HepG2 (cell line): Measurements from ENCODE around the gene TMX1. TPM values are rescaled to one million over a fixed set of nuclear protein-coding genes. Genes with fewer than 3 reads are reported as not detected.

ENCODE experiments used
- ATAC-seq: fragments of 200-7000 bp; cut with Tn5 transposase; 3 replicates; pipeline ENCODE4 v1.9.1; 2020; ENCODE audit warnings: mild to moderate bottlenecking, moderate library complexity
- BruUV-seq: library from RNA; stranded (reverse); fragments of 400-500 nt; replicated peaks from 2 replicates; lab custom pipeline; 2021; lab: Mats Ljungman, UMichigan
- CTCF ChIA-PET: fragments of 300-600 bp; formaldehyde crosslinking; extraction: SDS; loops from one replicate; lab custom pipeline; 2021; ENCODE audit warnings: low total read pairs, inconsistent platforms, low intra/inter-chr PET ratio; lab: Yijun Ruan, JAX
- POLR2A ChIA-PET: fragments of 350-600 bp; sonication (Branson Sonifier 250); formaldehyde crosslinking; loops from one replicate; lab custom pipeline; 2020; ENCODE audit warnings: antibody characterized with exemption, inconsistent platforms; lab: Yijun Ruan, JAX
- DNase-seq: peaks from one replicate; pipeline ENCODE4 v3.0.0-alpha.2; 2015; ENCODE audit warnings: low spot score
- FAIRE-seq: peaks from 3 replicates; lab custom pipeline; 2011; peaks lifted over from hg19 to GRCh38; lab: Jason Lieb, UNC
- H2AFZ ChIP-seq: one replicate; pipeline ENCODE4 v1.6.1; 2011; ENCODE audit warnings: low read length, inconsistent platforms
- H3K27ac ChIP-seq: fragments of 300-600 bp; 3 replicates; pipeline ENCODE4 v1.8.0; 2011; ENCODE audit warnings: mixed run types, mild to moderate bottlenecking, mixed read lengths, low read length, inconsistent platforms; ENCODE audit not compliant: insufficient read depth; ENCODE audit errors: extremely low read length
- H3K27me3 ChIP-seq, 2 experiments: fragments of 200-600 bp in 1 of 2; 2 replicates in 1 of 2; 3 replicates in 1 of 2; pipeline versions ENCODE4 v1.6.0 to v1.8.0; 2011; ENCODE audit warnings: low read length in 2 of 2, mild to moderate bottlenecking in 2 of 2, moderate library complexity in 2 of 2, inconsistent platforms in 1 of 2; ENCODE audit not compliant: insufficient read depth in 2 of 2, control insufficient read depth in 1 of 2
- H3K36me3 ChIP-seq, 2 experiments: fragments of 200-600 bp in 1 of 2; replicated peaks in 1 of 2; 2 replicates in 1 of 2; 3 replicates in 1 of 2; pipeline versions ENCODE4 v1.5.1 to v1.8.0; 2011; ENCODE audit warnings: low read length in 2 of 2, inconsistent platforms in 1 of 2; ENCODE audit not compliant: insufficient read depth in 2 of 2, control insufficient read depth in 1 of 2
- H3K4me1 ChIP-seq: 2 replicates; pipeline ENCODE4 v1.5.1; 2012; ENCODE audit warnings: low read length, inconsistent platforms; ENCODE audit not compliant: insufficient read depth
- H3K4me2 ChIP-seq: 2 replicates; pipeline ENCODE4 v1.6.0; 2011; ENCODE audit warnings: low read depth, low read length, inconsistent platforms
- H3K4me3 ChIP-seq, 3 experiments: fragments of 200-600 bp in 1 of 3; sonication (generic), shearing (Covaris generic) in 1 of 3; replicated peaks in 1 of 3; 2 replicates each; pipeline ENCODE4 v1.5.1; 2011 to 2016; ENCODE audit warnings: low read length in 3 of 3, inconsistent platforms in 2 of 3, low read depth in 2 of 3, mild to moderate bottlenecking in 2 of 3, control low read depth in 1 of 3, mixed read lengths in 1 of 3; ENCODE audit not compliant: insufficient read depth in 1 of 3
- H3K79me2 ChIP-seq: one replicate; pipeline ENCODE4 v1.6.1; 2011; ENCODE audit warnings: low read length, inconsistent platforms; ENCODE audit not compliant: insufficient read depth
- H3K9ac ChIP-seq: 2 replicates; pipeline ENCODE4 v1.6.0; 2011; ENCODE audit warnings: mild to moderate bottlenecking, low read depth, low read length, inconsistent platforms; ENCODE audit not compliant: insufficient read depth
- H3K9me3 ChIP-seq: 2 replicates; pipeline ENCODE4 v1.5.1; 2012; ENCODE audit warnings: mild to moderate bottlenecking, low read length
- H4K20me1 ChIP-seq: 2 replicates; pipeline ENCODE4 v1.6.0; 2011; ENCODE audit warnings: inconsistent platforms, mild to moderate bottlenecking, low read length, moderate library complexity; ENCODE audit not compliant: insufficient read depth
- DNMT3B ChIP-seq: conservative IDR thresholded peaks from 2 replicates; pipeline ENCODE4 v1.6.1; 2016; ENCODE audit warnings: missing biosample characterization, control low read depth
- KAT7 ChIP-seq: IDR thresholded peaks from 2 replicates; pipeline ENCODE4 v1.6.1; 2018; ENCODE audit warnings: borderline replicate concordance, missing compliant biosample characterization
- KDM4B ChIP-seq: sonication (generic); formaldehyde crosslinking; IDR thresholded peaks from 2 replicates; pipeline ENCODE4 v1.4.0; 2020; ENCODE audit warnings: missing genetic modification reagents
- MZF1 ChIP-seq: sonication (generic); formaldehyde crosslinking; IDR thresholded peaks from 2 replicates; pipeline ENCODE4 v1.8.1; 2023; ENCODE audit warnings: mild to moderate bottlenecking, missing genetic modification reagents, borderline replicate concordance
- NONO ChIP-seq, 2 experiments: fragments of 450-650 bp in 1 of 2; sonication (generic) in 1 of 2; formaldehyde crosslinking in 1 of 2; IDR thresholded peaks in 1 of 2; conservative IDR thresholded peaks in 1 of 2; 2 replicates each; pipeline versions ENCODE4 v1.6.1 to v1.8.0; 2017 to 2022; ENCODE audit warnings: mild to moderate bottlenecking in 1 of 2, missing genetic modification reagents in 1 of 2, moderate library complexity in 1 of 2
- PITX1 ChIP-seq: sonication (generic); formaldehyde crosslinking; IDR thresholded peaks from 2 replicates; pipeline ENCODE4 v1.5.1; 2020; ENCODE audit warnings: mild to moderate bottlenecking, missing genetic modification reagents
- PREB ChIP-seq: sonication (generic); formaldehyde crosslinking; IDR thresholded peaks from 2 replicates; pipeline ENCODE4 v1.4.0; 2020; ENCODE audit warnings: missing genetic modification reagents
- ZBTB7B ChIP-seq: sonication (generic); formaldehyde crosslinking; IDR thresholded peaks from 2 replicates; pipeline ENCODE4 v1.4.0; 2020; ENCODE audit warnings: missing genetic modification reagents
- ZHX2 ChIP-seq, 2 experiments: sonication (generic) in 1 of 2; formaldehyde crosslinking in 1 of 2; IDR thresholded peaks; 2 replicates each; pipeline versions ENCODE4 v1.6.1 to v1.9.0; 2014 to 2022; ENCODE audit warnings: antibody characterized with exemption in 1 of 2, borderline replicate concordance in 1 of 2, inconsistent platforms in 1 of 2, low read depth in 1 of 2, missing genetic modification reagents in 1 of 2
- ZNF24 ChIP-seq: fragments of 450-650 bp; IDR thresholded peaks from 2 replicates; pipeline ENCODE4 v1.6.1; 2017; ENCODE audit warnings: antibody characterized with exemption, mild to moderate bottlenecking
- ZNF558 ChIP-seq: sonication (generic); formaldehyde crosslinking; IDR thresholded peaks from 2 replicates; pipeline ENCODE4 v1.9.0; 2022; ENCODE audit warnings: mild to moderate bottlenecking, missing genetic modification reagents, borderline replicate concordance
- ZNF644 ChIP-seq: IDR thresholded peaks from 2 replicates; pipeline ENCODE4 v1.6.1; 2016; ENCODE audit warnings: low read depth
- ZSCAN5A ChIP-seq: sonication (generic); formaldehyde crosslinking; IDR thresholded peaks from 2 replicates; pipeline ENCODE4 v1.8.0; 2022; ENCODE audit warnings: mild to moderate bottlenecking, missing genetic modification reagents, borderline replicate concordance
- WGBS: methylation state at CpG from one replicate; pipeline ENCODE4 v1.1.6; 2017; ENCODE audit warnings: low lambda C conversion rate; 5-methylcytosine and 5-hydroxymethylcytosine counted together
- in situ Hi-C: cut with HindIII; loops from 2 replicates; pipeline ENCODE4 v1.10.0; 2017; ENCODE audit warnings: low pct_unique_long_range_greater_than_20kb; ENCODE audit not compliant: extremely low pct_ligation_motif_present
- intact Hi-C: fragments of 100-400 bp; cut with micrococcal nuclease; formaldehyde crosslinking; loops from one replicate; pipeline ENCODE4 v1.10.0; 2022; ENCODE audit not compliant: unreplicated experiment
- polyA plus RNA-seq, 8 experiments: library from polyadenylated mRNA; depleted of rRNA in 3 of 8; stranded (reverse) in 7 of 8; unstranded in 1 of 8; fragments of >200 nt; fragmentation: Illumina TruSeq in 4 of 8; extraction: Trizol in 4 of 8; gene quantifications; 2 replicates each; pipeline versions ENCODE4 v1.2.1 to v1.2.3, GENCODE V29; 2011 to 2016; ENCODE audit warnings: low read depth in 4 of 8, missing spikeins in 1 of 8, mixed read lengths in 1 of 8; ENCODE audit not compliant: insufficient read depth in 1 of 8
- total RNA-seq, 5 experiments: library from RNA; depleted of rRNA; stranded (reverse); fragments of >200 nt; fragmentation: Illumina TruSeq; extraction: Trizol; gene quantifications; 2 replicates each; pipeline ENCODE4 v1.2.3, GENCODE V29; 2016; ENCODE audit warnings: low read depth in 1 of 5

The TMX1 gene
- total and polyA plus RNA-seq, 2 of the 13 experiments (the other 11 are each of a cell fraction or from before 2014, with no cell fraction given): 23.0 to 56.8 TPM

GRCh38 chr14:51276605-51277004, 36.6 kb downstream of the TMX1 start:
- in situ Hi-C loops (no loop called here), intact Hi-C loops (no loop called here)
- H3K36me3 ChIP-seq: no peaks in the 10 kb centered on the region
- 100% methylated on average over 1 of the region's 1 CpG for WGBS
- no peaks in the 10 kb centered on the region for H3K9me3 ChIP-seq
- no peak overlapping the region for H3K4me2 ChIP-seq
- no peak overlapping the region for H3K9ac ChIP-seq
- H2AFZ ChIP-seq: no peak overlapping the region
- no peaks in the 10 kb centered on the region for H3K79me2 ChIP-seq
- ChIA-PET CTCF (no interaction called here), POLR2A (no interaction called here)
- DNase-seq (no peak), FAIRE-seq (no peak), ATAC-seq (no peak)
- no peak overlapping the region for H3K27ac ChIP-seq
- TF ChIP-seq KDM4B (CRISPR knock-in tag): no peak
- TF ChIP-seq ZNF24: no peak
- no peak for TF ChIP-seq ZNF558 (CRISPR knock-in tag)
- TF ChIP-seq MZF1 (CRISPR knock-in tag): no peak
- TF ChIP-seq PREB (CRISPR knock-in tag): no peak
- TF ChIP-seq DNMT3B: no peak
- no peak for TF ChIP-seq NONO (IDR thresholded peaks at IDR 0.05)
- TF ChIP-seq NONO (CRISPR knock-in tag; conservative IDR thresholded peaks at IDR 0.05): no peak
- TF ChIP-seq ZBTB7B (CRISPR knock-in tag): no peak
- no peak for TF ChIP-seq ZNF644
- no peak for TF ChIP-seq ZSCAN5A (CRISPR knock-in tag)
- TF ChIP-seq ZHX2 (IDR thresholded peaks at IDR 0.05; ENCODE audit: low read depth): no peak
- no peak for TF ChIP-seq ZHX2 (CRISPR knock-in tag; IDR thresholded peaks at IDR 0.05; ENCODE audit: borderline replicate concordance)
- TF ChIP-seq KAT7 (CRISPR knock-in tag): no peak
- TF ChIP-seq PITX1 (CRISPR knock-in tag): no peak
- no peaks in the 10 kb centered on the region for H4K20me1 ChIP-seq
- H3K4me3 ChIP-seq: no peak overlapping the region
- no TSS peak for BruUV-seq
- H3K4me1 ChIP-seq: no peaks in the 10 kb centered on the region
- no peaks in the 10 kb centered on the region for H3K27me3 ChIP-seq
